ENCODE results near the gene TOP3B. TPM values are rescaled to one million over a fixed set of nuclear protein-coding genes. Genes with fewer than 3 reads are reported as not detected.

The TOP3B gene
- total RNA-seq, 1 experiment from 2014 or later = 12.6 TPM

DNA sequence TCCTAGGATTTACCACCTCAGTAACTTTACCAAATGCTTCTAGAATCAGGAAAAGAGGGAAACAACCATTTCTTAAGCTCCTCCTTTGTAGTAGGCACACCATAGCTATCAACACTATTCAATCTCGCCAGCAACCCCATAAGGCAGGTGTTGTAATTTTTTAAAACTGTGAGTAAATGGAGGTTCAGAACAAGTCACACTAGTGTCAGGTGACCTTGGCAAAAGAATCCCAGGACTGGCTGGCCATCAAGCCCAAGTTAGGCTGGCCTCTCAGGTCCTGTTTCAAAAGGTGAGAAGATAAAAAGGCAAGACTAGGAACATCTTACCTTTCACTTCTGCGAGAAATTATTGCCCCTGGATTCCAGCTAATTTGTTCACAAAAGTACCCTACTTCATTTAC is 713 bp downstream of the TOP3B start:
- no peak for DNase-seq (ENCODE audit: low read depth)

DNA sequence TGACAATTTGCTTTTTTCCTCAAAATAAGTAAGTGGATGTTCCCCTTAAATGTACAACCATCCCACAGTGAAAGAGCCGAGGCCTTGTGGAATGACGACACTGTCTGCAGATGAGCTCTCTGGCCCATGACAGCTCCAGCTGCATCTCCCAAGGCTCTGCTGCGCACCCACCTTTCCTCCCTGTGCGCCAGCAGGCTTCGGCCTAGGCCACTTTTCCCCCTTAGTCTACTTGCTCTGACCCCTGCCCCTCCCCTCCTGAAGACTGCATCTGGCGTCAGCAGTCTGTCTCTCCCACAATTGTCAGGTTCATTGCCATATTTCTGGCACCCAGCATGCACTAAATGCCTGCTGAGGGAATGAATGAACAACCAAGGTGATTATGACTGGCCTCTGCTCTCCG is 2.0 kb downstream of the TOP3B start:
- no peak for DNase-seq (ENCODE audit: low read depth)

DNA sequence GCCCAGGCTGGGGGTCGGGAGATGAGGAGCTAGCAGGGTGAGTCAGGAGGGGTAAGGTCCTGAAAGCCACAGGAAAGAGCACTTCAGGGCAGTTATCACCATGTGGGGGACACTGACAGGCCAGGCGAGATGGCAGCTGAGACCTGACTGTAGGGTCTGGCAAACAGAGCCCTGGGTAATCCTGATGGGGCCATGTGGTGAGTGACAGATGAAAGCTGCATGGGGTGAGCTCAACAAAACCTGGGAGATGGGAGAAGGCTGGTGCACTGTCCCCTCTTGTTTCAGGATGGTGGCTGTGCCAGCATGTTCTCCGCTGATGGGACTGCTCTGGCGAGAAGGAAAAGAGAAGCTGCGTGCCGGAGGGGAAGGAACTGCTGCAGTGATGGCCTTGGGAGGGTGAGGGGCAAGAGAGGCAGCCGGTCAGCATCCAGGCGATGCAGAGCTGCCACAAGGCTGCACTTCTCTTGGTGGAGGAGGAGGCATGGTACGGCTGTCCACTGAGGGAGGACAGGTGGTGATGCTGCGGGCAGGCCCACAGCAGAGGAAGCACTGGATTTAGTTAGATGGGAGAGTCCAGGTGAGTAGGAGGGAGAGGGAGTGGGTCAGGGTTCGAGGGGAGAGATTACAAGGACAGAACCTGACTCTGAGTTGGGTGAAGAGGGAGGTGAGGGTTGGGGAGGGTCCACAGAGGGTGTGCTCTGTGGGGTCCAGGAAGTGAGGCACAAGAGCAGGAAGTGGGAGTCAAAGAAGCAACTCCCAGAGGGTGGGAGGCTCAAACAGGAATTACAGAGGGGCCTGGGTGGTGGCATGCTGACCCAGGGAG is 3.8 kb downstream of the TOP3B start:
- DNase-seq (ENCODE audit: low read depth) = no peak

DNA sequence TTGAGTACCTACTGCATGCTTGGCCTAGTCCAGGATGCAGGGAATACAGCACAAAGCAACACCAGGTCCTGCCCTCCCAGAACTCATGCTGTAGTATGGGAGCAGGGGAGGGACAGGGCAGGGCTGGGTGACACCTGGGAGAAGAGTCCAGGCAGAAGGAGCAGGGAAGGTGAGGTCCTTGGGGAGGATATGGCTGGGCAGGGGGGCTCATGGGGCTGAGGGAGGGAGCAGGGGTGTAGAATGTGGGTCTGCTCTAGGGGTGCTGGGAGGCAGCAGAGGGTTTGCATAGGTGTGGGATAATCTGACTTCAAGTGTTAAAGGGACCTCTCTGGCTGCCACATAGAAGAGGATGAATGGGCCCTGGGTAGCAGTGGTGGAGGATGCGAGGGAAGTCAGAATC is 4.8 kb downstream of the TOP3B start:
- DNase-seq (ENCODE audit: low read depth) = no peak

DNA sequence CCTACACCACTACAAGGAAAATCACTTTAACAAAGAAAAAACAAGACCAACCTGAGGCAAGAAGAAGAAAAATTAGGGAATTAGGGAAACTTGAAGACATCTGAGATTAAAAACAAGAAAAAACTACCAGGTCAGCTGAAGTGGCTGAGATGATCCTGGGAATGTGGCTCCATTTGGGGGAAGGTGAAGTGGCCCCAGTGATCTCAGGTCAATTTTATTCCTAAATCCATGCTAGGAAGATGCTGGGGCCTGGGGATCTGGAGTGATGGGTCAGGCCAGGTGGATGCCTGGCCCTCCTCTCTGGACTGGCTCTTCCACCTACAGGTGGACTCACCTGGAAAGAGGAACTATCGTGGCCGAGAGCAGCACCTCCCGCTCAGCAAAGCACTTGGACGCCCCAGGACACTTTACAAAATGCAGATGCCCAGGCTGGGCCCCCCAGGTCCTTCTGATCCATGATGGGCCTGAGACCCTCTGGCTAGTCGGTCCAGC is 6.7 kb downstream of the TOP3B start:
- DNase-seq (ENCODE audit: low read depth) = no peak

DNA sequence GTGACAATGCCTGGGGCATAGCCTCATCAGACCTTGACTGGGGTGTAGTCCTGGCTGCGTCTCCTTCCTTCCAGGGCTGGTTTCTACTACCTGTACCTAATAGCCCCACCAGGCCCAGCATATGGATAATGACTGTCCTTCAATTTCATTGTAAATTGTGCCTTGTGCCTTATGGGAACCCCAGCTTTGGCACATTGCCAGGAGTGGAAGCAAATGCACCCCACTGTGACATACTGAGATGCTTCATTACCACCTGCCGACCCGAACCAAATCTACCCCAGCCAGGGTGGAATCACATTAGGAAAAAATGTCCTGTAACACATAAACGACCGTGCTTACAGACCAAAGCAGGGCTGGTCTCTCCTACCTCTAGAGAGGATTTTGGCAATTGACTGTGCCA is 7.3 kb downstream of the TOP3B start:
- no peak for DNase-seq (ENCODE audit: low read depth)

DNA sequence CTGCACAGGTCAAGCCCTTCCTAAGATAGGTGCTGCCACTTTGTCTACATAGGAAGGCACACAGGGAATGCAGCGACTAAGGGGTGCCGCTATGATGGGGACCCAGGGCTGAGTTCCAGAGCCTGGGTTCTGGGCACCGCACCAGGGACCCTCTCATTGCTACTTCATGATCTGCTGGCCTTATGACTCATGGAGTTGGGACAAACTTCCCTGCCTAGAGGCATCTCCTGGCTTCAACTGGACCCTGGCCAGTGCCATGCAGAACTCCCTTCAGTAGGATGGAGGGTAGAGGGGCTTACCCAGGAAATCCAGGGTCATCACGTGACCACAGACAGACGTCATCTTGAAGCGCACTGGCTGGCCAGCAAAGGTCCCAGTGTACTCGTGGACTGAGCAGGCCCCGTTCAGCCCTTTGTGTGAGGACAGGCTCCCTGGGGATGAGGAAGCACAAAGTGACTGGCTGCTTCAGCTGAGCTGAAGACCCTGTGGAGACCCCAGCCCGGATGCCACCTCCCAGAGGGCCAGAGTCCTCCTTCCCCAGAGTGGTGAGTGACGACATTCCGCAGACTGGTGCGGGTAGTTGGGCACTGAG is 8.4 kb downstream of the TOP3B start:
- peak; percentile 13 for DNase-seq (ENCODE audit: low read depth)

DNA sequence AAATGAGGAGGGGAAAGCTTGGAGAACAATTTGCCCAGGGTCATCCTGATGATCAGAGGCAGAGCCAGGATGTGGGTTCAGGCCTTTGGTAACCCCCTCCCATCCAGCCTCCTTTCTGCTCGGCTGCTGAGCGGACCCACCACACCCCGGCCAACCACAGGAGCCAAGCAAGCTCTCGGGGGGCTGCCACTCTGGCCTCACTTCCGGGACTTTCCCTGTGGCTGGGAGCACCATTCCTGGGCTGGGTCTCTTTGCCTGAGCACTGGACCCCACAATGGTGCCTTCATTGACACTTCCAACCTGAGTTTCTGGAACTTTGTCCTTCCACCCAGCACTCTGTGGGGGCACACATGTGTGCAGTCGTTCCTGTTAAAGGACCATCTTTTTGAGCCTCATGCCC is 9.8 kb downstream of the TOP3B start:
- no peak for DNase-seq (ENCODE audit: low read depth)

DNA sequence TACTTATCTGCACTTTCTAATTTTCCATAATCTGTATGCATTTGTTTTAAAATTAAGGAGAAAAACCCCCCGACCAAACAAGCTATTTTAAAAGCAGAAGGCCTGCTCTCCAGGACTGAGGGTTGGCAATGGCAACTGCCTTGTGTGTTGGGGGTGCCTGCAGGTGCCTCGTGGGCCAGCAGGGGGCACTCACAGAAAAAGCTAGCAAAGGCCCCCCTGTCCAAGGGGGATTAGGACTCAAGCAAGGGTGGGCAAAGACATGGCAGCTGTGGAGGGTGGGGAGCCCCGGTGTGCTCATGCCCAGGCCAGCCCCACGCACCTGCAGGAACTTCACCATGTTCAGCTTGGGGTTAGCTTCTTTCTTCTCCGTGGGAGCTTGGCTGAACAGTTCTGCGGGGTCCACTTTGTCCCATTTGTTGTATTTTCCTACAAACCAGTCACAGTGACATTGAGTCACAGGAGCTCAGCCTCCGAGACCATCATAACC is 10.3 kb downstream of the TOP3B start:
- DNase-seq (ENCODE audit: low read depth) = peak; percentile 17

DNA sequence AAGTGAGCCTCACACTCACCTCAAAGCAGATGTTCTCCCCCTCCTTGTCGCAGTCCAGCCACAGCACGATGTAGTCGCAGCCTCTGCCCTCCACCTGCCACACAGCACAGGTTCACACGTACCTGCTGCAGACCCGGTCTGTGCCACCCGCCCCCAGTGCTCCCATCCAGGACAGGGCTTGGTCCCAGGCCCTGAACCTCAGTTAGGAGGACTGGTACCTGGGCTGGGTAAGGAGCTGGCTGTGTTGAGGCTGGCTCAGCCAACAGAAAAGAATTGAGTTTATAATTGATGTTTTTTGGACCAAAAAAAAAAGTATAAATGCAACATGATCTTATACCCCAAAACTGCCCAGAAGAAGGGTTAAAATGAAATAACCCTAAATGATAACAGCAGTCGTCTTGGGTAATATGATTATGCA is 10.7 kb downstream of the TOP3B start:
- no peak for DNase-seq (ENCODE audit: low read depth)

DNA sequence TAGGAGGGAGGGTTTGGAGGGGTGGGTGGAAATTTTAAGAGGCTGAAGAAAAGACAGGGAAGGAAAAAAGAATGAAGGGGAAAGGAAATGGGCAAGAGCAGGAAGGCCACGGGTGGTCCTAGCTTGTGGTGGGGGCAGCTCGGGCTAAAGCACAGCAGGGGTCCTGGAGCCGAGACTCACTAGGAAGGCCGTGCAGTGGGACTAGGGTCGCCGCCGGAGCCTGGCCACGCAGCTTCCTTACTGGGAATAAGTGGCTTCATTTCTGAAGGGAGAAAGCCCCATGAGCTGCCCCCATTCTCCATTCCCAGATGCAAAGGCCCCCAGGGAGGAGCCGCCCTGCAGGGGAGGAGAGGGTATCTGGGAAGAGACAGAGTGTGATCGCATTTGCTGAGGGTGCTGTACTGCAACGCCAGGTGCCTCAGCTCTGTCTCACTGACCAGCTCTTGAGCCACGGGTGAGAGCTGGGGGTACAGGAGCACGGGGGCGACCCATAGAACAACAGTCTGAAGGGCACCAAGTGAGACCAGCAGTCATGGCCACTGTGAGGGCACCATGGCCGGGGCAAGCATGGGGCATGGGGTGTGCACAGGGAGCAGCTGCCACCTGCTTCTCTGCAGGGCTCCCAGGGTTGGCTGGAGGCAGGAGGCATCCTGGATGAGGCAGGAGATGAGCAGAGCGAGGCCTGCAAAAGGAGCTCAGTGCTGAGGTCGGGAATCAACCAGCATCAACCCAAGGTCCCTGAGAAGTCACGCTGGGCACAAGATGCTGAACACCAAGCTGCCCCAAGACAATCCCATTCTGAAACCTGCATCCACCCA is 11.6 kb downstream of the TOP3B start:
- no peak for DNase-seq (ENCODE audit: low read depth)

DNA sequence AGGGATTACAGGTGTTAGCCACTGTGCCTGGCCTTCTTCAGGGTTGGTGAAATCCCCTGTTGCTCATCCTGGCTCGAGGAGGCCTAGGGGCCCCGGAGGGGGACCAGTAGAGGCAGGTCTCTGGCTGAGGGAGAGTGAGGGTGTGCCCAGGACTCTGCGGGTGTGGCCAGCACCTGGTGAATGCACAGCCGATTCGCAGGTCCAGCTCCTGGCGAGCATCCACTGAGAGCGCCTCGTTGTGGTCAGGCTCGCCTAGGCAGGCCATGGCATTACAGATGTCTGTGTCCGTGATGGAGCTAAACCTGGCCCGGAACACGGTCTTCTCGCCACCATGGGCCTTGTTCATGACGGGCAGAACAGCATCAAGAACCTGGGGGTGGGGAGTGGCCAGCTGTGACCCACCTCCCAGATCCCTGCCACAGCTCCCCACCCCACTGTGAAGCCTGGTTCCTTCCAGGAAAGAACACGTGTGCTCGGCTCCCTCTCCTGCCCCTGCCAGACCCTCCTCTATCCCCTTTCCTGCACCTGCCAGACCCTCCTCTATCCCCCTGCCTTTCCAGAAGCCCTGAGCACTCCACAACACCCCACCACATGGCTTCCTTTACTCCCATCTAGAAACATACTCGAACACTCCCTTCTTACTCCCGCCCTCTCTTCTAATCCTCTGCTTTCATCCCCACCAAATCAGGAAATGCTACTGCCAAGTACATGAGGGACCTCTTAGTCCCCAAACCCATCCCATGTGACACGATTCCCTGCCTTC is 12.4 kb downstream of the TOP3B start:
- DNase-seq (ENCODE audit: low read depth) = no peak

DNA sequence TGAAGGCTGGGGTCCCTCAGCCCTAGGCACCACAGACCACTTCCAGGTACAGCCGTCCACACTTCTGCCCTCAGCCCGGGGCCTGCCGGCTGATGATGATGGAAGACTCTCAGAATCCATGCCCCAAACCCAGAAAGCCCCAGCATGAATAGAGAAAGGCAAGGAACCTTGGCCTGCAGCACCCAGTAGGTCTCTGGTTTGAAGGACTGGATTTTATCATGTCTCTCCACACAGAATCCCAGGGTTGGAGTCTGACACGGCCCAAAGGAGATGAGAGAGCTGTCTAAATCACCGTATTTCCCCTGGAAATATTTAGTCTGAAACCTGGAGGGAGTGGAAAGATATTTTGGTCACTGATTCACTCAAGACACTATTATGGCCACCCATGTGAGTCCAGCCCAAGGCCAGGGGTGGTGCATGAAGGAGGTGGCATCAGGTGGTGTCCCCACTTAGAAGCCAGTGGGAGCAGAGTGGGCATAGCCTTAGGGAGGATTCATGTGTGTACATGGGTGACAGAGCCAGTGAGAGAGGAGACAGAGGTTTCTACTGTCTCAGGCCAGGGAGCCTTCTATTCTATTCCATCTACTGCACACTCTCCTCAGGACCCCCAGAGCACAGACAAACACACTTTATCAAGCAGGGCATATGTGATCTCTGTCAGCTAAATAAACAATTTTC is 14.0 kb downstream of the TOP3B start:
- no peak for DNase-seq (ENCODE audit: low read depth)

DNA sequence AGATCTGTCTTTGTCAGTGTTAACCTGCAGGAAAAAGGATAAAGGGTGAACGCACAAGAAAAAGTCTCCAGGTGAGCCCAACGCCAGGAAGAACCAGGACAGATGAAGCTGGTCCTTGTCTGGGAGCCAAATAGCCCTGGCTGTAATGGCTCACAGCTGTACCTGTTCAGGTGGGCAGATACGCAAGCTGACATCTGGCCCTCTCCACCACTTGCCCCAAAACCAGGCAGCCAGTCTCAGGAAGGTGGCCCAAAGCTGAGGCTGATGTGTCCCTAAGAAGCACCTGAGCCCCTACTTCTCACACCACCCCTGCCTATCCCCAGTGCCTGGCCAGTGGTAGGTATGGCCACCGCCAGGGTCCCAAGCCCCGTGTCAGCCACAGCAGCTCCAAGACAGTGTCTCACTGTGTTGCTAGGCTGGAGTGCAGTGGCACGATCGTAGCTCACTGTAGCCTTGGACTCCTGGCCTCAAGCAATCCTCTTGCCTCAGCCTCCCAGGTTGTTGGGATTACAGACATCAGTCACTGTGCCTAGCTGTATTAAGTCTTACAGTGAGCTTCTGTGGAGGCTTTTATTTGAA is 14.8 kb downstream of the TOP3B start:
- DNase-seq (ENCODE audit: low read depth) = no peak

DNA sequence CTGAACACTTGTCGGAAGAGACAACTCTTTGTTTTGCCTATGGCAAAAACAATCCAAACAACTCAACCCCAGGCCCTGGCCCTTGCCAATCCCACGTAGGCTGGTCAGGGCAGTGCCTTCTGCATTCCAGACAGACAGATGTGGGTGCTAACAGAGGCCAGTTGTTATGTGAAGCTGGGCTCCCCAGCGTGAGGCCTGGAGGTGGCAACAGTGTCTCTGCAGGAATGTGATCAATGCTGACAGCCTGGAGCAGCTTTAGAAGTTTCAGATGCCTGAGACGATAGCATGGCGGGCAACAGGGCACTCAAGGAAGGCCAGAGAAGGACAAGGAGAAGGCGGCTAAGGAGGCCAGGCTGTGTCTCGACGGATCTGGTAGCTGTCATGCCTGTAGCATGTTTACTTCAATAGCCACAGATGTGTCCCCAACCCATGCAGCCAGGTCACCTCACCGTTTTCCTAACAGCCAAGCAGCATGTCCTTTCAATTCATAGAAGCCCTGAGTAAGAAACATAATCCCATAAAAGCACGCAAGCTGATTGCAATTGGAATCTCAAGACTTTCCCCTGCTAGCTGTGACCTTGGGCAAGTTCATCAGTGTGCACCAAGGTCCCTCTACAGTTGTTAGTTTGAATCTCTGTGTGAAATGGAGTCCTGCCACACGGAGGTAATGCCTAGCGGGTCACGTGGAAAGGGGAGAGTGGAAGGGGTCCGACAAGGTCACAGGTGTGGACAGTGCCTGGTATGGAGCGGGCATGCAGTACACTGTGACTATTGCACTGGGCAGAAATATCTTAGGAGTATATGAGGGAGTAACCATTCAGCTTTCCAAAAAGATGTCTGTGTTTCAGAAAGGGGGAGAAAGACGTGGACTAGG is 15.7 kb downstream of the TOP3B start:
- no peak for DNase-seq (ENCODE audit: low read depth)

DNA sequence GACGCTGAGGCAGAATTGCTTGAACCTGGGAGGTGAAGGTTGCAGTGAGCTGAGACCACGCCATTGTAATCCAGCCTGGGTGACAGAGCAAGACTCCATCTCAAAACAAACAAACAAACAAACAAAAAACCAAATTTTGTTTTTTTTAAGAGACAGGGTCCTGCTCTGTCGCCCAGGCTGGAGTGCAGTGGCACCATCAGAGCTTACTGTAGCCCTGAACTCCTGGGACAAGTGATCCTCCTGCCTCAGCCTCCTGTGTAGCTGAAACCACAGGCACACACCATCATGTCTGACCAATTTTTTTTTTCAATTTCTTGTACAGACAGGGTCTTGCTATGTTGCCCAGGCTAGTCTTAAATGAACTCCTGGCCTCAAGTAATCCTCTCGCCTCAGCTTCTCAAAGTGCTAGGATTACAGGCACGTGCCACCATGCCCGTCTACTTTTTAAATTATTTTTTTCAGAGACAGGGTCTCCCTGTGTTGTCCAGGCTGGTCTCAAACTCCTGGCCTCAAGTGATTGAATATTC is 16.8 kb downstream of the TOP3B start:
- DNase-seq (ENCODE audit: low read depth) = no peak

DNA sequence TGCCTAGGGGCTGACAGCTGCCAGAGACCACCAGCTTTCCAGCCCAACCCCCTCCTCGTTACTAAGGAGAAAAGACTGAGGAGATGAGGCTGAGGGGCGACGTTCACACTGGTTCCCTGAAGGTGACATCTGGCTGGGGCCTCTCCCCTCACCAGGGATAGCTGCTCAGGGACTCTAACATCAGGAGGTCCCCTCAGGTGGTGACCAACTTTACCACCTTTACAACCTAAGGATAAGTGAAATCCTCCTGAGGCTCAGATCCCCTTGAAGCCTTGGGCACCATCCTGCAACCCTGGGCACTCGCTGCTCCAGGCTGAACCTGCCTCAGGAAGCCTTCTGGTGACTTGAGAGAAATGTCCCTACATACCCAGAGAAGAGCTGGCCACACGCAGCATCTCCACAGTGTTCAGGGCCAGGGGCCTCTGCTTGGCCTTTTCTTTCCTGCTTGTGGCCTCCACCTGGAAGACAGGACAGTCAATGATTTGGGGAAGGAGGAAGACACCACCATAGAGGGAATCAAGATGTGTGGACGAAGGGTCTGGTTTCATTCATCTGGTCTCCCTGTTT is 17.6 kb downstream of the TOP3B start:
- DNase-seq (ENCODE audit: low read depth) = no peak

DNA sequence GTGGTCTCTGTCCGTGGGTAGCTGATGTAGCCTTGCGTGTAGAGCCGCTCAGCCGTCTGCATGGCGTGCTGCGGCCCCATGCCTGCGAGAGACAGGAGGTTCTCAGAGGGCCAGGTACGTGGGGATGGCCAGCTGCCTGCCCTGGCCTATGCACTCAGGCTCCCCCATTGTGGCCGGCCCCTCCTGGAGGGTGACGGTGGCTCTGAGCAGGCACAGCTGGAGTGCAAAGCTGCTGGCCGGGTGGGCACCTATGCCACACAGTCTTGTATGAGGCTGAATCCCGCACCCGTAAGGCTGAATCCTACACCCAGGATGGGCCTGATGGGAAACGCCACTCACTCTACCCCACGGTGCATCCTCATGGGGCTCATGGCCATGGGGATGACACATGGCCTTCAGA is 18.4 kb downstream of the TOP3B start:
- DNase-seq (ENCODE audit: low read depth) = no peak

DNA sequence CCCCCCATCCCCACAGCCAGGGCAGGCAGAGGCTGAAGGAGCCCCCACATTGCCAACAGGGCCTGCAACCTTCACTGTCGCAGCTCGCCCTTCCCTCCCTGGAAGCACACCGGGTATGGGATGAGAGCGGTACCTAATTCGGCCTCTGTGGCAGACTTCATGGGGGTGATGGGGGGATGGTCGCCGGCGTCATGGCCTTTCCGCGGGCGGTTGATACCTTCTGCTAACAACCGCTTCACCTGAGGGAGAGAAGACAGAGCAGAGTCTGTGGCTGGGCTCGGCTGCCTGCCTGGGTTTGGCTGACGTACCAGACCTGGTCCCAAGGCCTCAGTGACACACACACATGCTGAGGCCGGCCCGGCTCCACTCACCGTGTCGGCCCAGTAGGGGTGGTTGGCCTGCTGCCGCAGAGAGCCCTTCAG is 18.8 kb downstream of the TOP3B start:
- no peak for DNase-seq (ENCODE audit: low read depth)
